IMR-90 (cell line): ENCODE results near the gene SPATS2L. TPM values are rescaled to one million over a fixed set of nuclear protein-coding genes. Genes with fewer than 3 reads are reported as not detected.
A peak's percentile ranks its signal among the peaks of the same experiment; 100 is the strongest.

Source experiments
- ATAC-seq: fragments of 200-7000 bp; cut with Tn5 transposase; 2 replicates; pipeline ENCODE4 v1.9.1; 2020; ENCODE audit warnings: low read depth, mild to moderate bottlenecking, moderate library complexity
- BruUV-seq: library from RNA; stranded (reverse); fragments of 400-500 nt; replicated peaks from 2 replicates; lab custom pipeline; 2021; lab: Mats Ljungman, UMichigan
- CTCF ChIA-PET: fragments of 300-600 bp; formaldehyde crosslinking; extraction: SDS; loops from one replicate; lab custom pipeline; 2021; ENCODE audit warnings: antibody characterized with exemption; lab: Yijun Ruan, JAX
- POLR2A ChIA-PET: fragments of 300-600 bp; sonication (Branson Sonifier 250); formaldehyde crosslinking; loops from one replicate; lab custom pipeline; 2022; ENCODE audit warnings: antibody characterized with exemption; ENCODE audit not compliant: unreplicated experiment; lab: Charles Lee
- DNase-seq: peaks from one replicate; pipeline ENCODE4 v3.0.0; 2013
- H2AFZ ChIP-seq: replicated peaks from 2 replicates; pipeline ENCODE3; 2013; ENCODE audit warnings: low read length, mild to moderate bottlenecking; ENCODE audit not compliant: poor library complexity
- H2AK5ac ChIP-seq: 2 replicates; pipeline ENCODE4 v1.6.1; 2013; ENCODE audit warnings: low read depth, low read length, inconsistent platforms
- H2AK9ac ChIP-seq: replicated peaks from 2 replicates; pipeline ENCODE3; 2013; ENCODE audit warnings: mild to moderate bottlenecking, low read depth, low read length, moderate library complexity; ENCODE audit not compliant: poor library complexity
- H2BK120ac ChIP-seq: 2 replicates; pipeline ENCODE4 v1.6.1; 2013; ENCODE audit warnings: low read depth, low read length, inconsistent platforms
- H2BK15ac ChIP-seq: 3 replicates; pipeline ENCODE4 v1.6.1; 2013; ENCODE audit warnings: low read depth, low read length, inconsistent platforms
- H2BK20ac ChIP-seq: 2 replicates; pipeline ENCODE4 v1.6.1; 2013; ENCODE audit warnings: low read depth, mild to moderate bottlenecking, inconsistent platforms, low read length, moderate library complexity
- H2BK5ac ChIP-seq: 2 replicates; pipeline ENCODE4 v1.6.1; 2013; ENCODE audit warnings: mild to moderate bottlenecking, low read depth, low read length, inconsistent platforms; ENCODE audit not compliant: poor library complexity, severe bottlenecking
- H3K14ac ChIP-seq: replicated peaks from 2 replicates; pipeline ENCODE4 v1.6.1; 2013; ENCODE audit warnings: low read depth, low read length, inconsistent platforms
- H3K18ac ChIP-seq: 2 replicates; pipeline ENCODE4 v1.6.1; 2013; ENCODE audit warnings: low read depth, low read length, control low read depth
- H3K23ac ChIP-seq: 2 replicates; pipeline ENCODE4 v1.6.1; 2013; ENCODE audit warnings: low read depth, low read length, inconsistent platforms
- H3K27ac ChIP-seq: 2 replicates; pipeline ENCODE4 v1.5.1; 2013; ENCODE audit warnings: mild to moderate bottlenecking, control low read depth, low read length; ENCODE audit not compliant: insufficient read depth
- H3K27me3 ChIP-seq: 2 replicates; pipeline ENCODE4 v1.6.1; 2013; ENCODE audit warnings: low read length; ENCODE audit not compliant: control insufficient read depth, insufficient read depth
- H3K36me3 ChIP-seq: 2 replicates; pipeline ENCODE4 v1.6.1; 2013; ENCODE audit warnings: low read length, mixed read lengths; ENCODE audit not compliant: control insufficient read depth, insufficient read depth
- H3K4ac ChIP-seq: 2 replicates; pipeline ENCODE4 v1.6.1; 2013; ENCODE audit warnings: low read depth, low read length, inconsistent platforms
- H3K4me1 ChIP-seq: 2 replicates; pipeline ENCODE4 v1.6.1; 2013; ENCODE audit warnings: low read length, mixed read lengths; ENCODE audit not compliant: control insufficient read depth, insufficient read depth
- H3K4me2 ChIP-seq: 2 replicates; pipeline ENCODE4 v1.6.1; 2013; ENCODE audit warnings: low read depth, mild to moderate bottlenecking, control low read depth, low read length, moderate library complexity
- H3K4me3 ChIP-seq: 2 replicates; pipeline ENCODE4 v1.5.1; 2013; ENCODE audit warnings: low read depth, mild to moderate bottlenecking, control low read depth, low read length, moderate library complexity; ENCODE audit not compliant: insufficient read depth
- H3K56ac ChIP-seq: 2 replicates; pipeline ENCODE4 v1.6.1; 2013; ENCODE audit warnings: low read length, inconsistent platforms; ENCODE audit not compliant: insufficient read depth; ENCODE audit errors: extremely low read depth
- H3K79me1 ChIP-seq, 2 experiments: 2 replicates each; pipeline ENCODE4 v1.6.1; 2013; ENCODE audit warnings: low read length in 2 of 2, inconsistent platforms in 1 of 2, low read depth in 1 of 2
- H3K9ac ChIP-seq: 2 replicates; pipeline ENCODE4 v1.6.1; 2013; ENCODE audit warnings: low read depth, low read length, control low read depth
- H3K9me1 ChIP-seq: 2 replicates; pipeline ENCODE4 v1.6.1; 2013; ENCODE audit warnings: low read length, inconsistent platforms; ENCODE audit not compliant: insufficient read depth
- H3K9me3 ChIP-seq: 2 replicates; pipeline ENCODE4 v1.6.1; 2013; ENCODE audit warnings: low read length; ENCODE audit not compliant: control insufficient read depth, insufficient read depth
- H4K20me1 ChIP-seq: 2 replicates; pipeline ENCODE4 v1.6.1; 2013; ENCODE audit warnings: low read length, inconsistent platforms; ENCODE audit not compliant: insufficient read depth
- H4K5ac ChIP-seq: 2 replicates; pipeline ENCODE4 v1.6.1; 2013; ENCODE audit warnings: mild to moderate bottlenecking, low read depth, low read length, control low read depth
- H4K8ac ChIP-seq, 2 experiments: 2 replicates each; pipeline ENCODE4 v1.6.1; 2013; ENCODE audit warnings: low read depth in 2 of 2, low read length in 2 of 2, control low read depth in 1 of 2, inconsistent platforms in 1 of 2
- H4K91ac ChIP-seq: 2 replicates; pipeline ENCODE4 v1.6.1; 2013; ENCODE audit warnings: low read depth, low read length, inconsistent platforms; ENCODE audit not compliant: insufficient read depth
- CEBPB ChIP-seq: IDR thresholded peaks from 2 replicates; pipeline ENCODE4 v1.6.1; 2012; ENCODE audit warnings: low read depth, low read length, improper control_type of control experiment
- FOS ChIP-seq: fragments of 150-350 bp; IDR thresholded peaks from 2 replicates; pipeline ENCODE4 v1.6.1; 2016; ENCODE audit warnings: low read depth, low read length
- WGBS, 2 experiments: methylation state at CpG; one replicate each; pipeline versions ENCODE4 v1.1.5 to v1.1.7; 2013; ENCODE audit warnings: missing lambda C conversion rate in 2 of 2; ENCODE audit not compliant: insufficient read length in 1 of 2; ENCODE audit errors: extremely low coverage in 2 of 2; 5-methylcytosine and 5-hydroxymethylcytosine counted together
- dilution Hi-C: fragments of 300-500 bp; cut with HindIII; formaldehyde crosslinking; loops from one replicate; pipeline ENCODE4 v1.14.3; 2018; ENCODE audit warnings: low sequenced_read_pairs; ENCODE audit not compliant: unreplicated experiment
- in situ Hi-C: fragments of 300-500 bp; cut with MboI; formaldehyde crosslinking; loops from 3 replicates; pipeline ENCODE4 v1.14.3; 2019; ENCODE audit warnings: low sequenced_read_pairs, inconsistent platforms, mixed read lengths
- intact Hi-C: fragments of 100-400 bp; cut with micrococcal nuclease; formaldehyde crosslinking; loops from 2 replicates; pipeline ENCODE4 v1.10.0; 2022
- polyA plus RNA-seq, 3 experiments: library from polyadenylated mRNA; depleted of rRNA; stranded (reverse); fragments of >200 nt; gene quantifications; 2 replicates each; pipeline ENCODE4 v1.2.3, GENCODE V29; 2012; ENCODE audit warnings: low replicate concordance in 1 of 3
- total RNA-seq: library from RNA; depleted of rRNA; stranded (reverse); fragments of >200 nt; gene quantifications from 2 replicates; pipeline ENCODE4 v1.2.3, GENCODE V29; 2012

Gene SPATS2L
- total and polyA plus RNA-seq, 2 of the 4 experiments (the other 2 are of a cell fraction) = 118 to 155 TPM

DNA sequence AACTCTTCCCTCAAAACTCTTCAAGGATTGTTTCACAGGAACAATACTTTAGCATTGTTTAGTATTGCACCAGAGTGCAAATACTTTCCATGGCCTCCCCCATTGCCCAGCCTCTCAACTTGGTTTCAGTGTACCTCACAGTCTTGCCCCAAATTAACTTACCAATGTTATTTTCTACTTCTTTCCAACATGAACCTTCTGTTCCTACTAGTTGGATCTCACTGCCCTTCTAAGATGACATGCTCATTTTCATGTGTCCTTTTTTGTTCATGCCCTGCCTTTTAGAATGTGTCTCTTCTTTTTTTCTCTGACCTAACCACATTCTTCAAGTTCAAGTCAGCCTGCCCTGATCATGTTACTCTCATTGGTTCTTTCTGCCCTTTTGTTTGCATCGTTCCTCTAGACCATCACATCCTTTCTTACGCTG, 4.1 kb downstream of the SPATS2L start:
- Histone ChIP-seq H3K9ac (peak overlapping the region; percentile 12; the same call in 1 of the 2 replicates), H3K4me3 (no peak overlapping the region)
- CTCF ChIA-PET = no interaction called here

More for the DNA sequence above, 4.1 kb downstream of the SPATS2L start:
- peaks cover 4 to 28% of the 10 kb centered on the region in 2 experiments; a peak in 3 of 4 replicates for H3K79me1 ChIP-seq
- H3K4me1 ChIP-seq = peaks cover 21% of the 10 kb centered on the region
- dilution Hi-C loops = no loop called here
- no peaks in the 10 kb centered on the region for H3K27me3 ChIP-seq
- H3K18ac ChIP-seq = peak overlapping the region; percentile 69; the same call in 1 of the 2 replicates
- POLR2A ChIA-PET = no interaction called here
- H3K9me1 ChIP-seq = peaks cover 18% of the 10 kb centered on the region
- peaks cover 4% of the 10 kb centered on the region for H3K36me3 ChIP-seq
- DNase-seq = peak; percentile 74
- intact Hi-C loops = no loop called here
- peak overlapping the region; percentile 51 for H3K14ac ChIP-seq
- H3K23ac ChIP-seq = peak overlapping the region; percentile 83; the same call in 1 of the 2 replicates
- peak overlapping the region; percentile 4; the same call in 1 of the 2 replicates for H2BK20ac ChIP-seq
- H4K91ac ChIP-seq = 0 out of 2 replicates have a peak overlapping the region, but pooled peaks have one; percentile 23
- H3K9me3 ChIP-seq = no peaks in the 10 kb centered on the region
- H4K20me1 ChIP-seq = peaks cover 60% of the 10 kb centered on the region
- H2AK9ac ChIP-seq = no peak overlapping the region
- 0 out of 4 replicates have a peak overlapping the region, but pooled peaks have one; percentile 0 to 41 for H4K8ac ChIP-seq
- H4K5ac ChIP-seq = peak overlapping the region; percentile 26; the same call in 1 of the 2 replicates
- peak overlapping the region; percentile 30; the same call in 1 of the 2 replicates for H2AK5ac ChIP-seq
- 17% methylated on average over 1 of the region's 2 CpGs; no CpG with 5 or more reads in 1 of the 2 experiments for WGBS, 2 experiments
- H2BK120ac ChIP-seq = peak overlapping the region; percentile 62
- peak overlapping the region; percentile 11; the same call in 1 of the 3 replicates for H2BK15ac ChIP-seq
- H2BK5ac ChIP-seq = peak overlapping the region; percentile 87
- no TSS peak for BruUV-seq
- in situ Hi-C loops = no loop called here
- H3K4me2 ChIP-seq = peak overlapping the region; percentile 72; the same call in 1 of the 2 replicates
- H3K4ac ChIP-seq = peak overlapping the region; percentile 67; the same call in 1 of the 2 replicates
- peak overlapping the region; percentile 54 for H3K27ac ChIP-seq
- 0 out of 2 replicates have a peak overlapping the region, but pooled peaks have one; percentile 19 for H3K56ac ChIP-seq
- no peak overlapping the region for H2AFZ ChIP-seq
- TF ChIP-seq FOS (no peak), CEBPB (peak; percentile 31; the same call in 1 of the 2 replicates)
- no peak for ATAC-seq
